GM12878 (cell line): ENCODE data around the gene CDK3. TPM values are rescaled to one million over a fixed set of nuclear protein-coding genes. Genes with fewer than 3 reads are reported as not detected.

Experiments
- BACH1 ChIP-seq: fragments of 450-650 bp; IDR thresholded peaks from 2 replicates; pipeline ENCODE4 v1.6.1; 2017; ENCODE audit warnings: mild to moderate bottlenecking, borderline replicate concordance
- BCL11A ChIP-seq: IDR thresholded peaks from 2 replicates; pipeline ENCODE4 v1.6.1; 2011; ENCODE audit warnings: low read depth, low read length
- BHLHE40 ChIP-seq, 2 experiments: fragments of 450-650 bp in 1 of 2; IDR thresholded peaks; 2 replicates each; pipeline ENCODE4 v1.6.1; 2011 to 2017; ENCODE audit warnings: low read depth in 2 of 2, borderline replicate concordance in 1 of 2, improper control_type of control experiment in 1 of 2, low read length in 1 of 2, mild to moderate bottlenecking in 1 of 2
- KLF5 ChIP-seq: fragments of 450-650 bp; IDR thresholded peaks from 2 replicates; pipeline ENCODE4 v1.6.1; 2014; ENCODE audit warnings: mild to moderate bottlenecking; ENCODE audit not compliant: partially characterized antibody
- LARP7 ChIP-seq: fragments of 450-650 bp; IDR thresholded peaks from 2 replicates; pipeline ENCODE4 v1.6.1; 2017; ENCODE audit warnings: mild to moderate bottlenecking
- MYB ChIP-seq: fragments of 150-350 bp; IDR thresholded peaks from 2 replicates; pipeline ENCODE4 v1.6.1; 2014; ENCODE audit warnings: mild to moderate bottlenecking, low read depth, low read length, borderline replicate concordance
- NBN ChIP-seq: fragments of 450-650 bp; IDR thresholded peaks from 2 replicates; pipeline ENCODE4 v1.6.1; 2016
- NFYA ChIP-seq: IDR thresholded peaks from 2 replicates; pipeline ENCODE4 v1.6.1; 2011; ENCODE audit warnings: low read depth, mild to moderate bottlenecking, low read length, improper control_type of control experiment, borderline replicate concordance
- PAX5 ChIP-seq: IDR thresholded peaks from 2 replicates; pipeline ENCODE4 v1.6.1; 2011; ENCODE audit warnings: low read depth, low read length, borderline replicate concordance
- PAX8 ChIP-seq: fragments of 450-650 bp; IDR thresholded peaks from 2 replicates; pipeline ENCODE4 v1.6.1; 2017; ENCODE audit warnings: mild to moderate bottlenecking, moderate library complexity
- POLR2AphosphoS5 ChIP-seq: IDR thresholded peaks from 2 replicates; pipeline ENCODE4 v1.6.1; 2011; ENCODE audit warnings: mild to moderate bottlenecking, low read length, inconsistent platforms
- SIN3A ChIP-seq: IDR thresholded peaks from 2 replicates; pipeline ENCODE4 v1.6.1; 2012; ENCODE audit warnings: low read depth, low read length, improper control_type of control experiment
- YY1 ChIP-seq: IDR thresholded peaks from 2 replicates; pipeline ENCODE4 v1.6.1; 2011; ENCODE audit warnings: low read depth, mild to moderate bottlenecking, low read length
- ZNF384 ChIP-seq: IDR thresholded peaks from 2 replicates; pipeline ENCODE4 v1.6.1; 2012; ENCODE audit warnings: low read depth, mild to moderate bottlenecking, low read length, improper control_type of control experiment, borderline replicate concordance
- polyA plus RNA-seq, 11 experiments: library from polyadenylated mRNA; depleted of rRNA in 4 of 11; unstranded in 6 of 11; stranded (reverse) in 5 of 11; fragments of >200 nt; fragmentation: Nextera tagmentation in 4 of 11; fragmentation: Illumina TruSeq in 1 of 11; extraction: Ambion mirVana in 4 of 11; extraction: Trizol in 1 of 11; gene quantifications; 1 replicate in 1 of 11; 2 replicates in 10 of 11; pipeline versions ENCODE4 v1.2.1 to v1.2.3, GENCODE V29; 2011 to 2016; ENCODE audit warnings: inconsistent platforms in 2 of 11, missing spikeins in 2 of 11, low read depth in 1 of 11
- total RNA-seq, 4 experiments: library from RNA; depleted of rRNA in 3 of 4; stranded (reverse); fragments of >200 nt in 3 of 4; fragmentation: Illumina TruSeq in 1 of 4; extraction: Trizol in 1 of 4; gene quantifications; 2 replicates each; pipeline versions ENCODE4 v1.2.1 to v1.2.3, GENCODE V29; 2013 to 2021
- TF ChIP-seq, protein P1 (sequence below): fragments of 450-650 bp; IDR thresholded peaks from 2 replicates; pipeline ENCODE4 v1.6.1; 2014; ENCODE audit warnings: mild to moderate bottlenecking
- TF ChIP-seq, protein P2 (sequence below): fragments of 450-650 bp; IDR thresholded peaks from 2 replicates; pipeline ENCODE4 v1.6.1; 2016; ENCODE audit warnings: mild to moderate bottlenecking
- TF ChIP-seq, protein P3 (sequence below): fragments of 450-650 bp; IDR thresholded peaks from 2 replicates; pipeline ENCODE4 v1.6.1; 2016; ENCODE audit warnings: mild to moderate bottlenecking, moderate library complexity, borderline replicate concordance
- TF ChIP-seq, protein P4 (sequence below): fragments of 450-650 bp; IDR thresholded peaks from 2 replicates; pipeline ENCODE4 v1.6.1; 2017; ENCODE audit warnings: mild to moderate bottlenecking
- TF ChIP-seq, protein P5 (sequence below): IDR thresholded peaks from 2 replicates; pipeline ENCODE4 v1.6.1; 2011; ENCODE audit warnings: borderline replicate concordance, low read depth, mild to moderate bottlenecking, moderate library complexity, mixed read lengths, low read length; ENCODE audit not compliant: insufficient read depth; ENCODE audit errors: extremely low read length
- TF ChIP-seq, protein P6 (sequence below): IDR thresholded peaks from 2 replicates; pipeline ENCODE4 v1.6.1; 2011; ENCODE audit warnings: mild to moderate bottlenecking, low read depth, low read length, moderate library complexity; ENCODE audit not compliant: insufficient replicate concordance

CDK3 gene
- total and polyA plus RNA-seq, 10 of the 15 experiments (the other 5 are each of a cell fraction or from before 2014, with no cell fraction given), result 1.1 to 7.1 (median 4.2) TPM

DNA sequence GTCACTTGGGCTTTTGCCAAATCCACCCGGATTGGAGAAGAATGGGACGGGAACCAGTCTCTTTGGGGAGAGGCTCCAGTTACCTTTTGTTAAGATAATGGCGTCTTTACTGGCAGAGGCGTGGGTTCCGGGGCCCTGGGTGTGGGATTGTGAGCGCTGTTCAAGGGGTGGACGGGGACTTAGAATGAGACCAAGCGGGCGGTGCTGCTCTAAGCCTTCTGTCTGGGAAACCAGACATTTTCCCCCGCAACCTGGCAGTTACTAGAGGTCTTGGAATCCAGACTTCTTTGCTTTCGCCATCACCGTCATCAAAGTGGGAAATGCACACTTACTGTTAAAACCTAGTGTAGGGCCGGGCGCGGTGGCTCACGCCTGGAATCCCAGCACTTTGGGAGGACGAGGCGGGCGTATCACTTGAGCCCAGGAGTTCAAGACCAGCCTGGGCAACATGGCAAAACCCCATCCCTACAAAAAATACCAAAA, 20.9 kb upstream of the CDK3 start (continued):
- TF ChIP-seq, protein P1, sequence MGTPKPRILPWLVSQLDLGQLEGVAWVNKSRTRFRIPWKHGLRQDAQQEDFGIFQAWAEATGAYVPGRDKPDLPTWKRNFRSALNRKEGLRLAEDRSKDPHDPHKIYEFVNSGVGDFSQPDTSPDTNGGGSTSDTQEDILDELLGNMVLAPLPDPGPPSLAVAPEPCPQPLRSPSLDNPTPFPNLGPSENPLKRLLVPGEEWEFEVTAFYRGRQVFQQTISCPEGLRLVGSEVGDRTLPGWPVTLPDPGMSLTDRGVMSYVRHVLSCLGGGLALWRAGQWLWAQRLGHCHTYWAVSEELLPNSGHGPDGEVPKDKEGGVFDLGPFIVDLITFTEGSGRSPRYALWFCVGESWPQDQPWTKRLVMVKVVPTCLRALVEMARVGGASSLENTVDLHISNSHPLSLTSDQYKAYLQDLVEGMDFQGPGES, result no peak
- TF ChIP-seq PAX5 (no peak), KLF5 (peak; percentile 2), BACH1 (peak; percentile 41), ZNF384 (no peak), BHLHE40 (IDR thresholded peaks at IDR 0.05; ENCODE audit: borderline replicate concordance in 1 of 2, low read depth in 2 of 2, low read length in 1 of 2) (no peak), MYB (no peak), BCL11A (peak; percentile 7; the same call in 1 of the 2 replicates), NBN (0 out of 2 replicates have a peak, but pooled peaks have one; percentile 26), YY1 (peak; percentile 90), SIN3A (no peak), PAX8 (peak; percentile 71; the same call in 1 of the 2 replicates), NFYA (no peak), POLR2AphosphoS5 (peak; percentile 55), LARP7 (peak; percentile 13; the same call in 1 of the 2 replicates)
- TF ChIP-seq, protein P2, sequence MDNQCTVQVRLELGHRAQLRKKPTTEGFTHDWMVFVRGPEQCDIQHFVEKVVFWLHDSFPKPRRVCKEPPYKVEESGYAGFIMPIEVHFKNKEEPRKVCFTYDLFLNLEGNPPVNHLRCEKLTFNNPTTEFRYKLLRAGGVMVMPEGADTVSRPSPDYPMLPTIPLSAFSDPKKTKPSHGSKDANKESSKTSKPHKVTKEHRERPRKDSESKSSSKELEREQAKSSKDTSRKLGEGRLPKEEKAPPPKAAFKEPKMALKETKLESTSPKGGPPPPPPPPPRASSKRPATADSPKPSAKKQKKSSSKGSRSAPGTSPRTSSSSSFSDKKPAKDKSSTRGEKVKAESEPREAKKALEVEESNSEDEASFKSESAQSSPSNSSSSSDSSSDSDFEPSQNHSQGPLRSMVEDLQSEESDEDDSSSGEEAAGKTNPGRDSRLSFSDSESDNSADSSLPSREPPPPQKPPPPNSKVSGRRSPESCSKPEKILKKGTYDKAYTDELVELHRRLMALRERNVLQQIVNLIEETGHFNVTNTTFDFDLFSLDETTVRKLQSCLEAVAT, result peak; percentile 81
- TF ChIP-seq, protein P3, sequence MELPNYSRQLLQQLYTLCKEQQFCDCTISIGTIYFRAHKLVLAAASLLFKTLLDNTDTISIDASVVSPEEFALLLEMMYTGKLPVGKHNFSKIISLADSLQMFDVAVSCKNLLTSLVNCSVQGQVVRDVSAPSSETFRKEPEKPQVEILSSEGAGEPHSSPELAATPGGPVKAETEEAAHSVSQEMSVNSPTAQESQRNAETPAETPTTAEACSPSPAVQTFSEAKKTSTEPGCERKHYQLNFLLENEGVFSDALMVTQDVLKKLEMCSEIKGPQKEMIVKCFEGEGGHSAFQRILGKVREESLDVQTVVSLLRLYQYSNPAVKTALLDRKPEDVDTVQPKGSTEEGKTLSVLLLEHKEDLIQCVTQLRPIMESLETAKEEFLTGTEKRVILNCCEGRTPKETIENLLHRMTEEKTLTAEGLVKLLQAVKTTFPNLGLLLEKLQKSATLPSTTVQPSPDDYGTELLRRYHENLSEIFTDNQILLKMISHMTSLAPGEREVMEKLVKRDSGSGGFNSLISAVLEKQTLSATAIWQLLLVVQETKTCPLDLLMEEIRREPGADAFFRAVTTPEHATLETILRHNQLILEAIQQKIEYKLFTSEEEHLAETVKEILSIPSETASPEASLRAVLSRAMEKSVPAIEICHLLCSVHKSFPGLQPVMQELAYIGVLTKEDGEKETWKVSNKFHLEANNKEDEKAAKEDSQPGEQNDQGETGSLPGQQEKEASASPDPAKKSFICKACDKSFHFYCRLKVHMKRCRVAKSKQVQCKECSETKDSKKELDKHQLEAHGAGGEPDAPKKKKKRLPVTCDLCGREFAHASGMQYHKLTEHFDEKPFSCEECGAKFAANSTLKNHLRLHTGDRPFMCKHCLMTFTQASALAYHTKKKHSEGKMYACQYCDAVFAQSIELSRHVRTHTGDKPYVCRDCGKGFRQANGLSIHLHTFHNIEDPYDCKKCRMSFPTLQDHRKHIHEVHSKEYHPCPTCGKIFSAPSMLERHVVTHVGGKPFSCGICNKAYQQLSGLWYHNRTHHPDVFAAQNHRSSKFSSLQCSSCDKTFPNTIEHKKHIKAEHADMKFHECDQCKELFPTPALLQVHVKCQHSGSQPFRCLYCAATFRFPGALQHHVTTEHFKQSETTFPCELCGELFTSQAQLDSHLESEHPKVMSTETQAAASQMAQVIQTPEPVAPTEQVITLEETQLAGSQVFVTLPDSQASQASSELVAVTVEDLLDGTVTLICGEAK, result peak; percentile 5; the same call in 1 of the 2 replicates
- TF ChIP-seq, protein P4, sequence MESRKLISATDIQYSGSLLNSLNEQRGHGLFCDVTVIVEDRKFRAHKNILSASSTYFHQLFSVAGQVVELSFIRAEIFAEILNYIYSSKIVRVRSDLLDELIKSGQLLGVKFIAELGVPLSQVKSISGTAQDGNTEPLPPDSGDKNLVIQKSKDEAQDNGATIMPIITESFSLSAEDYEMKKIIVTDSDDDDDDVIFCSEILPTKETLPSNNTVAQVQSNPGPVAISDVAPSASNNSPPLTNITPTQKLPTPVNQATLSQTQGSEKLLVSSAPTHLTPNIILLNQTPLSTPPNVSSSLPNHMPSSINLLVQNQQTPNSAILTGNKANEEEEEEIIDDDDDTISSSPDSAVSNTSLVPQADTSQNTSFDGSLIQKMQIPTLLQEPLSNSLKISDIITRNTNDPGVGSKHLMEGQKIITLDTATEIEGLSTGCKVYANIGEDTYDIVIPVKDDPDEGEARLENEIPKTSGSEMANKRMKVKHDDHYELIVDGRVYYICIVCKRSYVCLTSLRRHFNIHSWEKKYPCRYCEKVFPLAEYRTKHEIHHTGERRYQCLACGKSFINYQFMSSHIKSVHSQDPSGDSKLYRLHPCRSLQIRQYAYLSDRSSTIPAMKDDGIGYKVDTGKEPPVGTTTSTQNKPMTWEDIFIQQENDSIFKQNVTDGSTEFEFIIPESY, result no peak
- TF ChIP-seq, protein P5, sequence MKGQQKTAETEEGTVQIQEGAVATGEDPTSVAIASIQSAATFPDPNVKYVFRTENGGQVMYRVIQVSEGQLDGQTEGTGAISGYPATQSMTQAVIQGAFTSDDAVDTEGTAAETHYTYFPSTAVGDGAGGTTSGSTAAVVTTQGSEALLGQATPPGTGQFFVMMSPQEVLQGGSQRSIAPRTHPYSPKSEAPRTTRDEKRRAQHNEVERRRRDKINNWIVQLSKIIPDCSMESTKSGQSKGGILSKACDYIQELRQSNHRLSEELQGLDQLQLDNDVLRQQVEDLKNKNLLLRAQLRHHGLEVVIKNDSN, result no peak
- TF ChIP-seq, protein P6, sequence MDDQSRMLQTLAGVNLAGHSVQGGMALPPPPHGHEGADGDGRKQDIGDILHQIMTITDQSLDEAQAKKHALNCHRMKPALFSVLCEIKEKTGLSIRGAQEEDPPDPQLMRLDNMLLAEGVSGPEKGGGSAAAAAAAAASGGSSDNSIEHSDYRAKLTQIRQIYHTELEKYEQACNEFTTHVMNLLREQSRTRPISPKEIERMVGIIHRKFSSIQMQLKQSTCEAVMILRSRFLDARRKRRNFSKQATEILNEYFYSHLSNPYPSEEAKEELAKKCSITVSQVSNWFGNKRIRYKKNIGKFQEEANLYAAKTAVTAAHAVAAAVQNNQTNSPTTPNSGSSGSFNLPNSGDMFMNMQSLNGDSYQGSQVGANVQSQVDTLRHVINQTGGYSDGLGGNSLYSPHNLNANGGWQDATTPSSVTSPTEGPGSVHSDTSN, result no peak
